ENCODE data around the gene KCTD7. TPM values are rescaled to one million over a fixed set of nuclear protein-coding genes. Genes with fewer than 3 reads are reported as not detected.
"Not testable (repeated sequence)": the region's sequence is repeated elsewhere in the genome, so short reads cannot be mapped to it uniquely, and the experiment has no call there.

Gene KCTD7
- total and polyA plus RNA-seq, 2 donors (not counting 1 experiment from before 2014, with no cell fraction given): 15.2 to 17.4 TPM

DNA sequence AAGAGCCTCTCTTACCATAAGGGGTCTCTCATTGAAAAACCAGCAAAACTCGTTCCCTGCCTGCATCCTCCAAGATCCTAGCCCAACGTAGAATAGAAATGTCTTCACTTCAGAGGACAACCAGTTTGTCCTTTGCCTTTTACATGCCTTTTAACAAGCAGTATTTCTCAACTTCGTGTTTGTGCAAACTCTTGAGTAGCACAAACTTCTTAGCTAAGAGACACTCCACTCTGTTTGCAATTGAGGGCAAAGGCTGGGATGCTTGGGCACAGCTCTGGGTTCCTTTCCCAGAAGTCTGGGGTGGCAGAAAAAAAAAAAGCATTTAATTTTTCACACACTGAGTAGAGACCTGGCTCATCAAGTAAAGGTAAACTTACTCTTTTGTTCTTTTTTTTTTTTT lies 19.5 kb upstream of the KCTD7 start:
- Histone ChIP-seq H3K4me3 (replicated peaks in 1 of 4; ENCODE audit: control extremely low read depth in 1 of 4, insufficient read depth in 1 of 4, low read depth in 3 of 4, low read length in 4 of 4) (no peak overlapping the region), H4K20me1 (ENCODE audit: control insufficient read depth, extremely low read depth, insufficient read depth, low read length) (no peaks in the 10 kb centered on the region), H3K27me3 (ENCODE audit: control insufficient read depth, insufficient read depth, low read length) (no peaks in the 10 kb centered on the region), H3K27ac (ENCODE audit: insufficient read depth, low read length) (no peak overlapping the region), H3K36me3 (ENCODE audit: control insufficient read depth, insufficient read depth, low read length) (no peaks in the 10 kb centered on the region), H3K4me2 (ENCODE audit: extremely low read depth, insufficient read depth, low read length) (no peak overlapping the region), H3K79me2 (ENCODE audit: control insufficient read depth, insufficient read depth, low read length) (no peaks in the 10 kb centered on the region), H3K4me1 (ENCODE audit: control insufficient read depth, extremely low read depth, insufficient read depth, low read length) (no peaks in the 10 kb centered on the region), H2AFZ (ENCODE audit: low read length) (no peak overlapping the region), H3K9ac (ENCODE audit: insufficient read depth, low read length) (no peak overlapping the region), H3K9me3 (ENCODE audit: control insufficient read depth, insufficient read depth, low read depth, low read length) (no peaks in the 10 kb centered on the region)
- DNase-seq (ENCODE audit: low read depth in 2 of 2): no peak
- TF ChIP-seq, protein P1, sequence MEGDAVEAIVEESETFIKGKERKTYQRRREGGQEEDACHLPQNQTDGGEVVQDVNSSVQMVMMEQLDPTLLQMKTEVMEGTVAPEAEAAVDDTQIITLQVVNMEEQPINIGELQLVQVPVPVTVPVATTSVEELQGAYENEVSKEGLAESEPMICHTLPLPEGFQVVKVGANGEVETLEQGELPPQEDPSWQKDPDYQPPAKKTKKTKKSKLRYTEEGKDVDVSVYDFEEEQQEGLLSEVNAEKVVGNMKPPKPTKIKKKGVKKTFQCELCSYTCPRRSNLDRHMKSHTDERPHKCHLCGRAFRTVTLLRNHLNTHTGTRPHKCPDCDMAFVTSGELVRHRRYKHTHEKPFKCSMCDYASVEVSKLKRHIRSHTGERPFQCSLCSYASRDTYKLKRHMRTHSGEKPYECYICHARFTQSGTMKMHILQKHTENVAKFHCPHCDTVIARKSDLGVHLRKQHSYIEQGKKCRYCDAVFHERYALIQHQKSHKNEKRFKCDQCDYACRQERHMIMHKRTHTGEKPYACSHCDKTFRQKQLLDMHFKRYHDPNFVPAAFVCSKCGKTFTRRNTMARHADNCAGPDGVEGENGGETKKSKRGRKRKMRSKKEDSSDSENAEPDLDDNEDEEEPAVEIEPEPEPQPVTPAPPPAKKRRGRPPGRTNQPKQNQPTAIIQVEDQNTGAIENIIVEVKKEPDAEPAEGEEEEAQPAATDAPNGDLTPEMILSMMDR (conservative IDR thresholded peaks at IDR 0.05 in 1 of 2, IDR thresholded peaks at IDR 0.05 in 1 of 2; ENCODE audit: low read depth in 1 of 2, low read length in 2 of 2): no peak
- no peak for TF ChIP-seq EZH2 (IDR thresholded peaks at IDR 0.05; ENCODE audit: low read length, missing control alignments)

GRCh38 chr7:66614596-66614995 lies 14.1 kb upstream of the KCTD7 start:
- not testable (repeated sequence) for H4K20me1 ChIP-seq (ENCODE audit: control insufficient read depth, extremely low read depth, insufficient read depth, low read length); H3K27me3 ChIP-seq (ENCODE audit: control insufficient read depth, insufficient read depth, low read length)

GRCh38 chr7:66615699-66616098 lies 13.0 kb upstream of the KCTD7 start:
- Histone ChIP-seq H3K9ac (ENCODE audit: insufficient read depth, low read length) (no peak overlapping the region), H3K9me3 (ENCODE audit: control insufficient read depth, insufficient read depth, low read depth, low read length) (no peaks in the 10 kb centered on the region), H3K4me3 (replicated peaks in 1 of 4; ENCODE audit: control extremely low read depth in 1 of 4, insufficient read depth in 1 of 4, low read depth in 3 of 4, low read length in 4 of 4) (no peak overlapping the region), H3K27ac (ENCODE audit: insufficient read depth, low read length) (no peak overlapping the region), H3K27me3 (ENCODE audit: control insufficient read depth, insufficient read depth, low read length) (no peaks in the 10 kb centered on the region), H3K4me2 (ENCODE audit: extremely low read depth, insufficient read depth, low read length) (no peak overlapping the region), H4K20me1 (ENCODE audit: control insufficient read depth, extremely low read depth, insufficient read depth, low read length) (no peaks in the 10 kb centered on the region), H3K4me1 (ENCODE audit: control insufficient read depth, extremely low read depth, insufficient read depth, low read length) (no peaks in the 10 kb centered on the region), H2AFZ (ENCODE audit: low read length) (no peak overlapping the region), H3K36me3 (ENCODE audit: control insufficient read depth, insufficient read depth, low read length) (no peaks in the 10 kb centered on the region), H3K79me2 (ENCODE audit: control insufficient read depth, insufficient read depth, low read length) (no peaks in the 10 kb centered on the region)
- TF ChIP-seq, protein P1 (conservative IDR thresholded peaks at IDR 0.05 in 1 of 2, IDR thresholded peaks at IDR 0.05 in 1 of 2; ENCODE audit: low read depth in 1 of 2, low read length in 2 of 2): no peak
- no peak for TF ChIP-seq EZH2 (IDR thresholded peaks at IDR 0.05; ENCODE audit: low read length, missing control alignments)
- DNase-seq (ENCODE audit: low read depth in 2 of 2): no peak

More at GRCh38 chr7:66614596-66614995, 14.1 kb upstream of the KCTD7 start:
- not testable (repeated sequence) for H3K27ac ChIP-seq (ENCODE audit: insufficient read depth, low read length); DNase-seq (ENCODE audit: low read depth in 2 of 2); H3K9ac ChIP-seq (ENCODE audit: insufficient read depth, low read length); H2AFZ ChIP-seq (ENCODE audit: low read length); H3K4me2 ChIP-seq (ENCODE audit: extremely low read depth, insufficient read depth, low read length); H3K9me3 ChIP-seq (ENCODE audit: control insufficient read depth, insufficient read depth, low read depth, low read length); H3K4me3 ChIP-seq (replicated peaks in 1 of 4; ENCODE audit: control extremely low read depth in 1 of 4, insufficient read depth in 1 of 4, low read depth in 3 of 4, low read length in 4 of 4); H3K36me3 ChIP-seq (ENCODE audit: control insufficient read depth, insufficient read depth, low read length); H3K79me2 ChIP-seq (ENCODE audit: control insufficient read depth, insufficient read depth, low read length); H3K4me1 ChIP-seq (ENCODE audit: control insufficient read depth, extremely low read depth, insufficient read depth, low read length)
